Cardiac fibroblast (primary cell): ENCODE measurements around the gene ARHGEF11.

ENCODE experiments used
- DNase-seq, 2 donors: peaks; one replicate each; pipeline versions ENCODE4 v3.0.0 to v3.0.0-alpha.2; 2010; ENCODE audit warnings: low read depth in 2 of 2
- H3K4me3 ChIP-seq, 2 donors: replicated peaks in 1 of 2; 1 replicate in 1 of 2; 2 replicates in 1 of 2; pipeline ENCODE4 v1.5.1; 2011; ENCODE audit warnings: low read depth in 2 of 2, low read length in 2 of 2, mild to moderate bottlenecking in 2 of 2, moderate library complexity in 1 of 2
- TF ChIP-seq, protein P1 (sequence below): IDR thresholded peaks from one replicate; pipeline ENCODE4 v1.5.1; 2011; ENCODE audit warnings: low read depth, mild to moderate bottlenecking, low read length, inconsistent platforms

Gene ARHGEF11

DNA sequence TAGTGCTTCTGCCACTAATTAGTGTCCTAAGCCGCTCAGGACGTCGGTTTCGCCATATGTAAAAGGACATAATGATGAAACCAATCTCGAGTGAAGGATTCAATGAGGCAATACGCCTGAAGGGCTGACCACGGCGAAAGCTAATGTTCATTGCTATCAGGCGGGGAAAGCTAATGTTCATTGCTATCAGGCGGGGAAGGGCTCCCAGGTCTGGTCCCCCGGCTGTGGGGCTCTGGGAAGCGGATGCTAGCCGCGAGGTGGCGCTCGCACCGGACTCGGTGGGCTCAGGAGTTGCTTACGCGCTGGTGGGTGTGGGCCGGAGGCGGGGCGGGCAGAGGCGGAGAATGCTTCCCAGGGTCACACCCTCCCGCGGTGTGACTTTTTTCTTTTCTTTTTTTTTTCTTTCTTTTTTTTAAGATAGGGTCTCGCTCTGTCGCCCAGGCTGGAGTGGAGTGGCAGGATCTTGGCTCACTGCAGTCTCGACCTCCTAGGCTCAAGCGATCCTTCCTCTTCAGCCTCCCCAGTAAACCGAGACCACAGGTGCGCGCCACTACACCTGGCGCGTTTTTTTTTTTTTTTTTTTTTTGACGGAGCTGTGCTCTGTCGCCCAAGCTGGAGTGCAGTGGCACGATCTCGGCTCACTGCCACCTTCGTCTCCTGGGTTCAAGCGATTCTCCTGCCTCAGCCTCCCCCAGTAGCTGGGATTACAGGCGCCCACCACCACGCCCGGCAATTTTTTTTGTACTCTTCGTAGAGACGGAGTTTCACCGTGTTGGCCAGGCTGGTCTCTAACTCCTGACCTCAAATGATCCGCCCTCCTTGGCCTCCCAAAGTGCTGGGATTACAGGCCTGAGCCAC, 153.1 kb downstream of the ARHGEF11 start:
- peak overlapping the region; percentile 22 to 30 for H3K4me3 ChIP-seq
- TF ChIP-seq, protein P1, sequence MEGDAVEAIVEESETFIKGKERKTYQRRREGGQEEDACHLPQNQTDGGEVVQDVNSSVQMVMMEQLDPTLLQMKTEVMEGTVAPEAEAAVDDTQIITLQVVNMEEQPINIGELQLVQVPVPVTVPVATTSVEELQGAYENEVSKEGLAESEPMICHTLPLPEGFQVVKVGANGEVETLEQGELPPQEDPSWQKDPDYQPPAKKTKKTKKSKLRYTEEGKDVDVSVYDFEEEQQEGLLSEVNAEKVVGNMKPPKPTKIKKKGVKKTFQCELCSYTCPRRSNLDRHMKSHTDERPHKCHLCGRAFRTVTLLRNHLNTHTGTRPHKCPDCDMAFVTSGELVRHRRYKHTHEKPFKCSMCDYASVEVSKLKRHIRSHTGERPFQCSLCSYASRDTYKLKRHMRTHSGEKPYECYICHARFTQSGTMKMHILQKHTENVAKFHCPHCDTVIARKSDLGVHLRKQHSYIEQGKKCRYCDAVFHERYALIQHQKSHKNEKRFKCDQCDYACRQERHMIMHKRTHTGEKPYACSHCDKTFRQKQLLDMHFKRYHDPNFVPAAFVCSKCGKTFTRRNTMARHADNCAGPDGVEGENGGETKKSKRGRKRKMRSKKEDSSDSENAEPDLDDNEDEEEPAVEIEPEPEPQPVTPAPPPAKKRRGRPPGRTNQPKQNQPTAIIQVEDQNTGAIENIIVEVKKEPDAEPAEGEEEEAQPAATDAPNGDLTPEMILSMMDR, result peak; percentile 84
- DNase-seq, result peak; percentile 90 to 95

- no peak overlapping the region for H3K4me3 ChIP-seq
- peak; percentile 89 for DNase-seq
- TF ChIP-seq, protein P1, result peak; percentile 83
Observed at GRCh38 chr1:156889802-156890580, 155.6 kb downstream of the ARHGEF11 start.

- no peak overlapping the region for H3K4me3 ChIP-seq
- no peak for DNase-seq
- TF ChIP-seq, protein P1, result no peak
Observed at GRCh38 chr1:156887734-156888133, 157.8 kb downstream of the ARHGEF11 start.

- TF ChIP-seq, protein P1, result no peak
- H3K4me3 ChIP-seq, result no peak overlapping the region
- DNase-seq, result no peak
Observed at GRCh38 chr1:156887317-156887716, 158.2 kb downstream of the ARHGEF11 start.

DNA sequence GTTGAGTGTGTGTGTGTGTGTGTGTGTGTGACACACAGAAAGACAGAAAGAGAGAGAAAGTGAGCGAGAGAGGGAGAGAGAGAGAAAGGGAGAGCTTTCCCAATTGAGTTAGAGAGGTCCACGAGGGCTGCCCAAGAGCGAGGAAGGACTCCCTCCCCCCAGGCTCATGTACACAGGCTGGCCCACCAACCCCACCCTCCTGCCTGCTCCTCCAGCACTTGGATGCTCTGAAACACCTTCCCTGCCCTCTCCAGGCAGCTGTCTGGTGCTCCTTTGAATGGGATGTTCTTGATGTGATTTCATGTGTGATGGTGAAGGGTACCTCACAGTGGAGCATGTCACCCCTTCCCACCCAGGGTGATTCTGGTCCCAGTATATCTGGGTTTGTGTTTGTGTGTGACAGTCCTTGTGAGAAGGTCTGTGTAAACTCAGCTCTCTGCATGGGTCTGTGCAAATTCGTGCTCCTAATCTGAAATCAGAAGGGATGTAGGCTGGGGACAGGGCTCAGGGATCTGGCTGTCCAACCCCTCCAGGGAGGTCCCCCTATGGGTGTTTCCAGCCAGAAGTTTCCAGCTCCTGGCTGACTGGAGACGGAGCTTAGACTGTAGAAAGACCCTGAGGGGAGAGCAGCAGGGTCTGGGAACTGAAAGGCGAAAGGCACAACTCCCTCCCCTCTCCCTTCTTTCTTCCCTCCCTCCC, 158.8 kb downstream of the ARHGEF11 start:
- H3K4me3 ChIP-seq, result no peak overlapping the region
- TF ChIP-seq, protein P1, result no peak
- no peak for DNase-seq

DNA sequence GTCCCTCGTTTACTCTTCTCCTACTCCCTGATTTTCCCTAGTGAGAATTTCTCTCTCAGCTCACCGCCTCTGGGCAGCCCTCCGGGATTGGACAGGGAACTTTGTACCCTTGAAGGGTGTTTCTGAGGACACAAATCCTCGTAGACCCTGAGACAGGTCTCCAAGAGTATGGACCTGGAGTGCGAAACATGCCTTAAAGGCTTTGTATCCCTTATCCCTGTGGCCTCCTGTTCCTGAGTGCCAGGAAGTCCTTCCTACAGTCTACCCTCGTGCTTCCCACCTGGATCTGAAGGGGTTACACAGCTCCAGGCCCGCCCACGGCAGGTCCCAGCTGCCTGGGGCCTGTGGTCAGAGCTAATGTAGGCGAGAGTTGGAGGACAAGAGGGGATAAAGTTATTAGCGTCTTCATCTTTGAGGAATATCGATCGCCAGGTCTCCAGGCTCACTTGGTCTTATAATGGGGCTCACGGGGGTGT, 159.6 kb downstream of the ARHGEF11 start:
- no peak overlapping the region for H3K4me3 ChIP-seq
- TF ChIP-seq, protein P1, result no peak
- no peak for DNase-seq
